ENCODE measurements around the gene GNAL. TPM values are rescaled to one million over a fixed set of nuclear protein-coding genes. Genes with fewer than 3 reads are reported as not detected.
A peak's percentile ranks its signal among the peaks of the same experiment; 100 is the strongest.

GNAL gene
- total RNA-seq, 4 donors from 2014 or later = 13.5 to 24.6 (median 19.9) TPM

DNA sequence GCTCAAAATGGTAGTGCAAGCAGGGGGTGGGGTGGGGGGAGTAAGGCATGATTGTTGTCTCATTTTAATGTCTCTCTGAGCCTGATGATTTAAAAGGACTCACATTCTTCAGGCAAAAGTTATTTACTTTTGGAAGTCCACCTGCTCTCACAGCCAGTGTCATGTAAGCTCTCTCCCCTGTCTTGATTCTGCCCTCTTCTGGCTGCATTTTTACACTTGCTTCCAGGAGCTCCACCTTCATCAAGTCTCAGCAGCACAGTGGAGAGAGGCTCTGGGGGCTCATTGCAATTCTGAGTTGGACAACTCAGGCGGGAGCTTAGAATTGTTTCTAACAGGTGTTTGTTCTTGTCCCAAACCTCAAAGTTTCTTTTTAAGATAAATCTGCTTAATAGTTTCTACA lies 39.2 kb downstream of the GNAL start:
- ATAC-seq = no peak
- Histone ChIP-seq H3K4me3 (no peak overlapping the region), H3K27ac (no peak overlapping the region), H3K4me1 (peaks cover 0 to 7% (median 0%) of the 10 kb centered on the region in 3 donors), H3K36me3 (no peaks in the 10 kb centered on the region), H3K27me3 (no peaks in the 10 kb centered on the region), H3K9me3 (no peaks in the 10 kb centered on the region)
- 30 to 64% methylated on average over 1 of the region's 1 CpG for WGBS, 2 donors (ENCODE audit: low coverage in 1 of 2)
- TF ChIP-seq, protein P1, sequence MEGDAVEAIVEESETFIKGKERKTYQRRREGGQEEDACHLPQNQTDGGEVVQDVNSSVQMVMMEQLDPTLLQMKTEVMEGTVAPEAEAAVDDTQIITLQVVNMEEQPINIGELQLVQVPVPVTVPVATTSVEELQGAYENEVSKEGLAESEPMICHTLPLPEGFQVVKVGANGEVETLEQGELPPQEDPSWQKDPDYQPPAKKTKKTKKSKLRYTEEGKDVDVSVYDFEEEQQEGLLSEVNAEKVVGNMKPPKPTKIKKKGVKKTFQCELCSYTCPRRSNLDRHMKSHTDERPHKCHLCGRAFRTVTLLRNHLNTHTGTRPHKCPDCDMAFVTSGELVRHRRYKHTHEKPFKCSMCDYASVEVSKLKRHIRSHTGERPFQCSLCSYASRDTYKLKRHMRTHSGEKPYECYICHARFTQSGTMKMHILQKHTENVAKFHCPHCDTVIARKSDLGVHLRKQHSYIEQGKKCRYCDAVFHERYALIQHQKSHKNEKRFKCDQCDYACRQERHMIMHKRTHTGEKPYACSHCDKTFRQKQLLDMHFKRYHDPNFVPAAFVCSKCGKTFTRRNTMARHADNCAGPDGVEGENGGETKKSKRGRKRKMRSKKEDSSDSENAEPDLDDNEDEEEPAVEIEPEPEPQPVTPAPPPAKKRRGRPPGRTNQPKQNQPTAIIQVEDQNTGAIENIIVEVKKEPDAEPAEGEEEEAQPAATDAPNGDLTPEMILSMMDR (IDR thresholded peaks at IDR 0.05) = no peak
- TF ChIP-seq EP300 (IDR thresholded peaks at IDR 0.05) (no peak), POLR2AphosphoS5 (IDR thresholded peaks at IDR 0.05) (no peak), POLR2A (IDR thresholded peaks at IDR 0.05) (no peak)

DNA sequence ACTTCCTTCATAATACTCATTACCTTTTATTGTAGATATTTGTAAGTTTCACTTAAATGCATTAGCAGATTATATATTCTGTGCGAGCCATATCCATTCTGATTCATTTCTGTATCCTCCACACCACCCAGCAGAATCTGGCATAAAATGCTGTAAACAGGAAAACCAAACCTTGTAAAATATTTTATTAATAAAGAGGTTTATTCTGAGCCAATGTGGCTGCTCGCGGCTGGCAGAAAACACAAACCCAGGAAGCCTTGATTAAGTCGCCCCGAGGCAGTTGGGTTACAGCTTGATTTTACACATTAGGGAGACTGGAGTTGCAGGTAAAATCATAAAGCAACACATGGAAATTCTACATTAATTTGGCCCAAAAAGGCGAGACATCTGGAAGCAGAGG lies 40.5 kb downstream of the GNAL start:
- H3K9me3 ChIP-seq = no peaks in the 10 kb centered on the region
- H3K36me3 ChIP-seq = no peaks in the 10 kb centered on the region
- no peak overlapping the region for H3K27ac ChIP-seq
- 65 to 77% methylated on average over 3 to 6 of the region's 6 CpGs for WGBS, 2 donors (ENCODE audit: low coverage in 1 of 2)
- ATAC-seq = no peak
- TF ChIP-seq POLR2A (IDR thresholded peaks at IDR 0.05) (no peak), EP300 (IDR thresholded peaks at IDR 0.05) (no peak), POLR2AphosphoS5 (IDR thresholded peaks at IDR 0.05) (no peak)
- TF ChIP-seq, protein P1 (IDR thresholded peaks at IDR 0.05) = no peak
- no peak overlapping the region for H3K4me3 ChIP-seq
- H3K4me1 ChIP-seq = peaks cover 0 to 8% (median 0%) of the 10 kb centered on the region in 3 donors
- no peaks in the 10 kb centered on the region for H3K27me3 ChIP-seq

DNA sequence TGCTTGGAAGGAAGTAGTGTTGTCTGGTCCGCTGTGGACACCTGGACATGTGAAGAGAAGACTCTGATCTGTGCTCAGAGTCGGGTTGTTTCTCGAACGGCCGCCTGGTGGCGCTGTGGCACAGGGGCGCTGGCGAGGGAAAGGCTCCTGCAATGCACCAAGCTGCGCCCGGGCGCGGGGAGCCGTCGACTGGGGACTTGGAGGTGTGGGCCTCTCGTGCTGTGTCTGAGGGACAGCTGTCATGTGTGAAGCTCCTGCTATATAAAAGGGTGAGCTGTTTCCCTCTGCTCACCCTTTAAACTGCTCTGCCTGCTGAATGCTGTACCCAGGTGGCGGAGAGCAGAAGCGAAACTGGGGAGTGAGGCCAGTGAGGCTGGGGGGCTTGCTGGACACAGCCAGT lies 44.0 kb downstream of the GNAL start:
- Histone ChIP-seq H3K36me3 (no peaks in the 10 kb centered on the region), H3K4me1 (peaks cover 0 to 8% (median 0%) of the 10 kb centered on the region in 3 donors), H3K27ac (no peak overlapping the region), H3K27me3 (no peaks in the 10 kb centered on the region), H3K9me3 (no peaks in the 10 kb centered on the region), H3K4me3 (peak overlapping the region; percentile 3 to 30)
- ATAC-seq = peak; percentile 87
- 12% methylated on average over 3 of the region's 17 CpGs; no CpG with 5 or more reads in 1 of the 2 donors for WGBS, 2 donors (ENCODE audit: low coverage in 1 of 2)
- TF ChIP-seq POLR2AphosphoS5 (IDR thresholded peaks at IDR 0.05) (no peak), POLR2A (IDR thresholded peaks at IDR 0.05) (no peak), EP300 (IDR thresholded peaks at IDR 0.05) (no peak)
- TF ChIP-seq, protein P1 (IDR thresholded peaks at IDR 0.05) = peak; percentile 77 to 94 (median 87)

DNA sequence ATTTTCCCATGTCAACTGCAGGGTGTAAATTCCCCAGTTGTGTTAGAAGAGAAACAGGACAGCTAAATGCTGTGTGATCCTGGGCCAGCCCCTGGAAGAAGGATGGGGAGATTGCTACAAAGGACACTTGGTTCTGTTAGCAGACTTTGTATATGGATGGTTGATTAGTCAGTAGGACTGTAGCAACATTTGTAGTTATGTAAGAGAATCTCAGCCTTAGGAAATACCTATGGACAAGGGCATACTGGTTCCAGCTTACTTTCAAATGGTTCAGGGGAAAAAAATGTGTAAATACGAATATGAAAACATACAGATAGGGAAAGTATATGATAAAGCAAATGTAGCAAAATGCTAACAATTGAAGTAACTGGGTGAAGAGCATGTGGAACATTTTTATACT lies 47.6 kb downstream of the GNAL start:
- Histone ChIP-seq H3K4me3 (no peak overlapping the region), H3K9me3 (no peaks in the 10 kb centered on the region), H3K36me3 (no peaks in the 10 kb centered on the region), H3K27me3 (no peaks in the 10 kb centered on the region), H3K27ac (no peak overlapping the region), H3K4me1 (peaks cover 0 to 8% (median 0%) of the 10 kb centered on the region in 3 donors)
- ATAC-seq = no peak
- whole genome bisulfite sequencing, 2 donors (ENCODE audit: low coverage in 1 of 2) = 75 to 91% methylated on average over 1 of the region's 1 CpG
- TF ChIP-seq, protein P1 (IDR thresholded peaks at IDR 0.05) = no peak
- no peak for TF ChIP-seq POLR2AphosphoS5 (IDR thresholded peaks at IDR 0.05)
- TF ChIP-seq POLR2A (IDR thresholded peaks at IDR 0.05) = no peak
- no peak for TF ChIP-seq EP300 (IDR thresholded peaks at IDR 0.05)

DNA sequence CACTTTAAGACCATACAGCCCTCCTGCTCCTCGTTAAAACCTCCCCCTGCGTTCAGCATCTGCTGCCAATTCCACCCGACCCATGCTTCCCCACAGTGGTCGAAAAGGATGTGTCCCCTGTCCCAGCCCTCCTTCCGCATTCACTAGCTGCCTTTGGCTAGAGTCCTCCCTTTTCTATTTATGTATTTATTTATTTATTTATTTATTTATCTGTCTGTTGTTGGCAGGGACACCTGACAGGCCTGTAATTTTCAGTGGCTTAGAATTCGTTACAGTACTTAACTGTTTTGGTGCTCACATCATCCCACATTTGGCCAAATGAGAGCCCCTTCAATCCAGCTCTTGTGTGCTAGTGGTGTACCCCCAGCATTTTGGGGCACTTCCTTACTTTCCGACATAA lies 50.8 kb downstream of the GNAL start:
- ATAC-seq = no peak
- Histone ChIP-seq H3K4me1 (no peaks in the 10 kb centered on the region), H3K9me3 (no peaks in the 10 kb centered on the region), H3K4me3 (no peak overlapping the region), H3K27me3 (no peaks in the 10 kb centered on the region), H3K36me3 (no peaks in the 10 kb centered on the region), H3K27ac (no peak overlapping the region)
- TF ChIP-seq, protein P1 (IDR thresholded peaks at IDR 0.05) = no peak
- TF ChIP-seq POLR2A (IDR thresholded peaks at IDR 0.05) (no peak), EP300 (IDR thresholded peaks at IDR 0.05) (no peak), POLR2AphosphoS5 (IDR thresholded peaks at IDR 0.05) (no peak)
- WGBS, 2 donors (ENCODE audit: low coverage in 1 of 2) = 78 to 100% methylated on average over 3 to 7 of the region's 7 CpGs
